H1 (cell line): ENCODE measurements around the gene OR2T34. TPM values are rescaled to one million over a fixed set of nuclear protein-coding genes. Genes with fewer than 3 reads are reported as not detected.
"Not testable (repeated sequence)": the region's sequence is repeated elsewhere in the genome, so short reads cannot be mapped to it uniquely, and the experiment has no call there.

Experiments used
- CTCF ChIA-PET: fragments of 300-600 bp; sonication (Branson Sonifier 250); formaldehyde crosslinking; loops from one replicate; lab custom pipeline; 2021; ENCODE audit not compliant: partially characterized antibody; lab: Charles Lee
- POLR2A ChIA-PET: fragments of 300-600 bp; sonication (Branson Sonifier 250); formaldehyde crosslinking; loops from one replicate; lab custom pipeline; 2021; ENCODE audit warnings: inconsistent platforms; ENCODE audit not compliant: partially characterized antibody; lab: Charles Lee
- DNase-seq, 2 experiments: peaks; one replicate each; pipeline versions ENCODE4 v3.0.0 to v3.0.0-alpha.2; 2010 to 2022; ENCODE audit warnings: low spot score in 2 of 2, low read depth in 1 of 2, mixed read lengths in 1 of 2
- FAIRE-seq: peaks from 2 replicates; lab custom pipeline; 2011; peaks lifted over from hg19 to GRCh38; lab: Jason Lieb, UNC
- H2AFZ ChIP-seq: 2 replicates; pipeline ENCODE4 v1.8.1; 2012; ENCODE audit warnings: low read length, inconsistent platforms
- H2AK5ac ChIP-seq: 2 replicates; pipeline ENCODE4 v1.6.1; 2013; ENCODE audit warnings: low read depth, low read length
- H2BK120ac ChIP-seq: replicated peaks from 2 replicates; pipeline ENCODE3; 2013; ENCODE audit warnings: low read depth, low read length, inconsistent platforms
- H2BK12ac ChIP-seq: 2 replicates; pipeline ENCODE4 v1.6.1; 2013; ENCODE audit warnings: low read depth, low read length
- H2BK15ac ChIP-seq: 2 replicates; pipeline ENCODE4 v1.6.1; 2013; ENCODE audit warnings: low read length
- H2BK20ac ChIP-seq: 2 replicates; pipeline ENCODE4 v1.6.1; 2013; ENCODE audit warnings: low read length
- H2BK5ac ChIP-seq: 2 replicates; pipeline ENCODE4 v1.6.1; 2013; ENCODE audit warnings: low read depth, low read length
- H3K14ac ChIP-seq: 2 replicates; pipeline ENCODE4 v1.6.1; 2013; ENCODE audit warnings: inconsistent platforms; ENCODE audit not compliant: insufficient read length
- H3K18ac ChIP-seq: 2 replicates; pipeline ENCODE4 v1.6.1; 2013; ENCODE audit warnings: low read length; ENCODE audit errors: extremely low read depth
- H3K23ac ChIP-seq: 2 replicates; pipeline ENCODE4 v1.6.1; 2013; ENCODE audit warnings: inconsistent platforms; ENCODE audit not compliant: insufficient read length
- H3K23me2 ChIP-seq: 2 replicates; pipeline ENCODE4 v1.6.1; 2013; ENCODE audit warnings: low read depth, low read length
- H3K27ac ChIP-seq: 2 replicates; pipeline ENCODE4 v1.6.1; 2011; ENCODE audit warnings: low read depth, low read length, inconsistent platforms
- H3K27me3 ChIP-seq, 4 experiments: replicated peaks in 1 of 4; 1 replicate in 1 of 4; 2 replicates in 3 of 4; pipeline versions ENCODE4 v1.6.1 to v1.8.1; 2011 to 2013; ENCODE audit warnings: low read length in 3 of 4, mild to moderate bottlenecking in 3 of 4, inconsistent platforms in 2 of 4, mixed read lengths in 2 of 4, moderate library complexity in 1 of 4; ENCODE audit not compliant: control insufficient read depth in 3 of 4, insufficient read depth in 3 of 4; ENCODE audit errors: extremely low read depth in 1 of 4
- H3K36me3 ChIP-seq, 4 experiments: 2 replicates each; pipeline versions ENCODE4 v1.6.1 to v1.8.1; 2011 to 2013; ENCODE audit warnings: mild to moderate bottlenecking in 4 of 4, low read length in 3 of 4, moderate library complexity in 2 of 4, control low read depth in 1 of 4, inconsistent platforms in 1 of 4; ENCODE audit not compliant: insufficient read depth in 4 of 4, control insufficient read depth in 2 of 4
- H3K4ac ChIP-seq: replicated peaks from 2 replicates; pipeline ENCODE3; 2013; ENCODE audit warnings: low read length, low read depth, mixed read lengths, inconsistent platforms; ENCODE audit not compliant: insufficient read length
- H3K4me1 ChIP-seq, 4 experiments: replicated peaks in 1 of 4; 1 replicate in 1 of 4; 2 replicates in 3 of 4; pipeline versions ENCODE4 v1.6.1 to v1.8.1; 2011 to 2013; ENCODE audit warnings: low read length in 3 of 4, inconsistent platforms in 2 of 4, mixed read lengths in 1 of 4; ENCODE audit not compliant: insufficient read depth in 4 of 4, control insufficient read depth in 3 of 4
- H3K4me2 ChIP-seq, 2 experiments: 2 replicates each; pipeline versions ENCODE4 v1.6.1 to v1.8.1; 2011 to 2013; ENCODE audit warnings: low read depth in 2 of 2, low read length in 2 of 2, control low read depth in 1 of 2, inconsistent platforms in 1 of 2, mild to moderate bottlenecking in 1 of 2; ENCODE audit not compliant: insufficient read depth in 1 of 2
- H3K4me3 ChIP-seq, 4 experiments: fragments of 200-600, 300-600 bp in 1 of 4; sonication (generic), shearing (Covaris generic), sonication (Bioruptor Twin) in 1 of 4; 2 replicates each; pipeline versions ENCODE4 v1.5.1 to v1.8.1; 2011 to 2016; ENCODE audit warnings: low read length in 4 of 4, low read depth in 3 of 4, control low read depth in 2 of 4, inconsistent platforms in 2 of 4, mild to moderate bottlenecking in 2 of 4, mixed read lengths in 1 of 4, moderate library complexity in 1 of 4; ENCODE audit not compliant: insufficient read depth in 2 of 4; ENCODE audit errors: extremely low read depth in 1 of 4
- H3K56ac ChIP-seq: replicated peaks from 2 replicates; pipeline ENCODE3; 2013; ENCODE audit warnings: low read depth, mild to moderate bottlenecking, mixed read lengths, low read length, inconsistent platforms; ENCODE audit not compliant: insufficient read length
- H3K79me1 ChIP-seq: 2 replicates; pipeline ENCODE4 v1.6.1; 2013; ENCODE audit warnings: low read depth, low read length, control low read depth
- H3K79me2 ChIP-seq, 2 experiments: 2 replicates each; pipeline versions ENCODE4 v1.6.1 to v1.8.1; 2012 to 2013; ENCODE audit warnings: low read length in 2 of 2, mild to moderate bottlenecking in 2 of 2, inconsistent platforms in 1 of 2; ENCODE audit not compliant: insufficient read depth in 2 of 2, control insufficient read depth in 1 of 2
- H3K9ac ChIP-seq, 4 experiments: replicated peaks in 1 of 4; 1 replicate in 1 of 4; 2 replicates in 3 of 4; pipeline versions ENCODE4 v1.6.1 to v1.8.1; 2011 to 2013; ENCODE audit warnings: low read depth in 3 of 4, low read length in 3 of 4, control low read depth in 2 of 4, mild to moderate bottlenecking in 2 of 4, moderate library complexity in 2 of 4, inconsistent platforms in 1 of 4; ENCODE audit errors: extremely low read depth in 1 of 4
- H3K9me3 ChIP-seq, 2 experiments: 2 replicates each; pipeline versions ENCODE4 v1.6.1 to v1.8.1; 2012 to 2013; ENCODE audit warnings: mild to moderate bottlenecking in 2 of 2, moderate library complexity in 2 of 2, control low read depth in 1 of 2, inconsistent platforms in 1 of 2, low read depth in 1 of 2, low read length in 1 of 2, mixed read lengths in 1 of 2; ENCODE audit not compliant: insufficient read depth in 2 of 2
- H4K20me1 ChIP-seq, 2 experiments: replicated peaks in 1 of 2; 2 replicates each; pipeline versions ENCODE3 to v1.8.1; 2011 to 2013; ENCODE audit warnings: inconsistent platforms in 2 of 2, low read length in 2 of 2, mild to moderate bottlenecking in 1 of 2; ENCODE audit not compliant: insufficient read depth in 2 of 2, control insufficient read depth in 1 of 2
- H4K5ac ChIP-seq: 2 replicates; pipeline ENCODE4 v1.6.1; 2013; ENCODE audit warnings: low read length, low read depth, mixed read lengths, inconsistent platforms; ENCODE audit not compliant: insufficient read length
- H4K8ac ChIP-seq: 2 replicates; pipeline ENCODE4 v1.8.0; 2013; ENCODE audit warnings: mild to moderate bottlenecking, moderate library complexity, low read length, inconsistent platforms; ENCODE audit not compliant: insufficient read depth; ENCODE audit errors: extremely low read depth
- H4K91ac ChIP-seq: replicated peaks from 2 replicates; pipeline ENCODE3; 2013; ENCODE audit warnings: low read length, mixed read lengths, inconsistent platforms; ENCODE audit not compliant: insufficient read length
- WGBS, 2 experiments: shearing (Covaris generic) in 1 of 2; methylation state at CpG; one replicate each; pipeline versions ENCODE4 v1.1.6 to v1.1.7; 2013 to 2015; ENCODE audit warnings: low lambda C conversion rate in 2 of 2, mixed read lengths in 2 of 2, inconsistent platforms in 1 of 2, low coverage in 1 of 2, missing lambda C conversion rate in 1 of 2; ENCODE audit not compliant: insufficient replicate concordance in 2 of 2, insufficient coverage in 1 of 2, insufficient read length in 1 of 2; ENCODE audit errors: extremely low coverage in 1 of 2, missing lambda C conversion rate in 1 of 2; 5-methylcytosine and 5-hydroxymethylcytosine counted together
- polyA plus RNA-seq, 7 experiments: library from polyadenylated mRNA; depleted of rRNA in 3 of 7; stranded (reverse) in 5 of 7; unstranded in 2 of 7; fragments of >200 nt in 5 of 7; fragments of 200-250 nt in 2 of 7; gene quantifications; 1 replicate in 5 of 7; 2 replicates in 1 of 7; 4 replicates in 1 of 7; pipeline versions ENCODE4 v1.2.1 to v1.2.3, GENCODE V29; 2011 to 2013; ENCODE audit warnings: missing spikeins in 2 of 7, mixed read lengths in 2 of 7
- total RNA-seq: library from RNA; stranded (reverse); fragmentation: NEBNext Ultra II Directional; extraction: Animal tissue kit (Norgen Biotek cat#: 25700); gene quantifications from 2 replicates; pipeline ENCODE4 v1.2.1, GENCODE V29; 2021

OR2T34 gene
- total and polyA plus RNA-seq, 2 of the 8 experiments (the other 6 are each of a cell fraction or from before 2014, with no cell fraction given), result not detected

DNA sequence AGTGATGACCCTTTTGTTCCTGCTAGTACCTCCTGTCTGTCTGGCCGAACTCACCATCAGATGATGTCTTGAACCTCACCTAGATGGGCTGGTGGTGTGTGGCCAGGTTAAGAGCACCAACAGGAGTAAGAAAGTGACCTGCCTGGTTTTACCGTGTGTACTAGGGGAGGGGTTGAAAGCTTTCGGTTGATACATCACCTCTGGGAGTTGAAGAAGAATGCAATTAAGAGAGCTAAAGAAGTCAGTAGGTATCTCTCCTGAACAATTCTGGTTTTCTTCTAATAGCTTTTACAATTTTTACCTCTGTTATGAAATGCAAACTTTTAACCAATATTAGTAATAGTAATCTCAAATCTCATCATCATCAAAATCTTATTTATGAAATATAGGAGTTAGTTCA lies 11.9 kb downstream of the OR2T34 start, which contains the start of gene OR2T29:
TSS of gene OR2T29 (minus strand) at position 101 of the 400 bp plus-strand sequence. CDS start 3,281 bp downstream, outside the sequence.
- H2AK5ac ChIP-seq, H3K4me3 ChIP-seq, H2BK15ac ChIP-seq, H3K79me2 ChIP-seq, H4K5ac ChIP-seq, H3K56ac ChIP-seq, H2BK20ac ChIP-seq, H3K23me2 ChIP-seq, H4K91ac ChIP-seq, H2BK5ac ChIP-seq, H3K14ac ChIP-seq, H3K79me1 ChIP-seq, DNase-seq, H2BK12ac ChIP-seq, CTCF ChIA-PET, FAIRE-seq, H4K8ac ChIP-seq, H3K4me2 ChIP-seq, POLR2A ChIA-PET, H2BK120ac ChIP-seq, H3K4me1 ChIP-seq, H3K4ac ChIP-seq, H3K36me3 ChIP-seq, H3K27me3 ChIP-seq, H2AFZ ChIP-seq, H4K20me1 ChIP-seq, H3K23ac ChIP-seq, H3K9ac ChIP-seq, H3K18ac ChIP-seq, H3K27ac ChIP-seq: not testable (repeated sequence)
- WGBS, 2 experiments, result 90% methylated on average over 3 of the region's 3 CpGs; no CpG with 5 or more reads in 1 of the 2 experiments
- H3K9me3 ChIP-seq, result peaks cover 0 to 11% of the 10 kb centered on the region in 2 experiments; a peak in 2 of 4 replicates

DNA sequence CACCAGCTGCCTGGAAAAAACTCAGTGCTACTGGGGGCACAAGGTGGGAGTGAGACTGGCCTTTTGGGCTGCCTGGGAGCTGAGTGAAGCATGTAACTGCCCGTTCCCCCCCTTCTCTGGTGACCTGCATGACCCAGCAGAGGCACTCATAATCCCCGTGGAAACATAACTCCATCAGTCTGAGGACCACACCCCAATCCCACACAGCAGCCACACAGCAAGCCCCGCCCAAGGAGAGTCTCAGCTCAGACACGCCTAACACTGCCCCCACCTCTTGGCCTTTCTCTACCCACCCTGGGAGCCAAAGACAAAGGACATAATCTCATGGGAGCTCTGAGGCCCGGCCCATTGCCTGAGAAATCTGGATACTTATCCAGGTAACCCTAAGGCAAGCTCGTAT lies 23.5 kb downstream of the OR2T34 start:
- H3K9ac ChIP-seq, H3K18ac ChIP-seq, H2AFZ ChIP-seq, H4K91ac ChIP-seq, H3K4me3 ChIP-seq, H2BK120ac ChIP-seq, H3K27ac ChIP-seq, H3K4me2 ChIP-seq, H3K79me2 ChIP-seq, H2BK12ac ChIP-seq, H2BK15ac ChIP-seq, H3K4me1 ChIP-seq, H2BK5ac ChIP-seq, CTCF ChIA-PET, H3K4ac ChIP-seq, H4K20me1 ChIP-seq, H3K23me2 ChIP-seq, H3K14ac ChIP-seq, H3K27me3 ChIP-seq, H4K5ac ChIP-seq, POLR2A ChIA-PET, FAIRE-seq, H3K36me3 ChIP-seq, H4K8ac ChIP-seq, H3K23ac ChIP-seq, H2BK20ac ChIP-seq, H2AK5ac ChIP-seq, H3K56ac ChIP-seq, DNase-seq, H3K79me1 ChIP-seq: not testable (repeated sequence)
- WGBS, 2 experiments, result no CpG with 5 or more reads among the region's 6 CpGs
- H3K9me3 ChIP-seq, result peaks cover 0 to 10% of the 10 kb centered on the region in 2 experiments; a peak in 2 of 4 replicates
